Activated effector memory CD4-positive, alpha-beta T cell treated with anti-CD3 and anti-CD28 coated beads, Interleukin-2, amount 50 U/mL, for 16 hours (primary cell): ENCODE measurements around the gene BCOR.

Experiments
- DNase-seq: peaks from one replicate; pipeline ENCODE4 v3.0.0-alpha.2; 2020

BCOR gene

GRCh38 chrX:40013266-40014195 is 84.2 kb downstream of the BCOR start:
- peak; percentile 73 for DNase-seq

- peak; percentile 65 for DNase-seq
These were observed 84.9 kb downstream of the BCOR start for GRCh38 chrX:40012868-40013265.

GRCh38 chrX:40012039-40012867 is 85.5 kb downstream of the BCOR start:
- DNase-seq: peak; percentile 73

GRCh38 chrX:40011322-40012038 is 86.3 kb downstream of the BCOR start:
- no peak for DNase-seq

GRCh38 chrX:40010550-40011321 is 87.0 kb downstream of the BCOR start:
- no peak for DNase-seq

- DNase-seq: no peak
These were observed 87.9 kb downstream of the BCOR start for GRCh38 chrX:40009890-40010289.

GRCh38 chrX:40009462-40009851 is 88.3 kb downstream of the BCOR start:
- DNase-seq: no peak

GRCh38 chrX:40008791-40009461 is 88.8 kb downstream of the BCOR start:
- DNase-seq: peak; percentile 69

- DNase-seq: no peak
These were observed 89.7 kb downstream of the BCOR start for GRCh38 chrX:40007756-40008705.

GRCh38 chrX:40007131-40007755 is 90.5 kb downstream of the BCOR start:
- DNase-seq: no peak

GRCh38 chrX:40006106-40007017 is 91.4 kb downstream of the BCOR start:
- peak; percentile 76 for DNase-seq

GRCh38 chrX:40005292-40006011 is 92.3 kb downstream of the BCOR start:
- no peak for DNase-seq

- DNase-seq: no peak
These were observed 92.9 kb downstream of the BCOR start for GRCh38 chrX:40004921-40005291.

- DNase-seq: no peak
These were observed 93.6 kb downstream of the BCOR start for GRCh38 chrX:40004246-40004535.

- no peak for DNase-seq
These were observed 94.1 kb downstream of the BCOR start for GRCh38 chrX:40003428-40004245.

GRCh38 chrX:40003071-40003427 is 94.7 kb downstream of the BCOR start:
- DNase-seq: no peak
